GM18505 (cell line): ENCODE data around the gene RAPGEF2.
"Not testable (repeated sequence)": the region's sequence is repeated elsewhere in the genome, so short reads cannot be mapped to it uniquely, and the experiment has no call there.

ENCODE experiments used
- ATAC-seq: cut with Tn5 transposase; IDR thresholded peaks from one replicate; pipeline ENCODE4 v1.9.1; 2021; ENCODE audit not compliant: unreplicated experiment
- POLR2A ChIP-seq: IDR thresholded peaks from 4 replicates; pipeline ENCODE4 v1.6.1; 2011; ENCODE audit warnings: borderline replicate concordance; ENCODE audit not compliant: insufficient read depth, insufficient read length; ENCODE audit errors: extremely low read depth

Gene RAPGEF2

GRCh38 chr4:159248384-159249178 lies 145.7 kb downstream of the RAPGEF2 start:
- ATAC-seq: no peak
- TF ChIP-seq POLR2A: no peak

DNA sequence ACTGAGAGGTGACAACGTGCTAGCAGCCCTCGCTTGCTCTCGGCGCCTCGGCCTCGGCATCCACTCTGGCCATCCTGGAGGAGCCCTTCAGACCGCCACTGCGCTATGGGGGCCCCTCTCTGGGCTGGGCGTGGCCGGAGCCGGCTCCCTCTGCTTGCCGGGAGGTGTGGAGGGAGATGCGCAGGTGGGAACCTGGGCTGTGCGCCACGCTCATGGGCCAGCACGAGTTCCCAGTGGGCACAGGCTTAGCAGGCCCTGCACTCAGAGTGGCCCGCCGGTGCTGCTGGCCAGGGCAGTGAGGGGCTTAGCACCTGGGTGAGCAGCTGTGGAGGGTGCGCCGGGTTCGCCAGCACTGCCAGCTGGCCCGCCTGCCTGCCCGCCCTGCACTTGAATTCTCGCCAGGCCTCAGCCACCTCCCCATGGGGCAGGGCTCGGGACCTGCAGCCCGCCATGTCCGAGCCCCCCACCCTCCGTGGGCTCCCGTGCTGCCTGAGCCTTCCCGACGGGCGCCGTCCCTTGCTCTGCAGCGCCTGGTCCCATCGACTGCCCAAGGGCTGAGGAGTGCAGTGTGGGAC lies 148.0 kb downstream of the RAPGEF2 start:
- TF ChIP-seq POLR2A: no peak
- ATAC-seq: no peak

- not testable (repeated sequence) for ATAC-seq
Measured at GRCh38 chr4:159251580-159251979, 148.7 kb downstream of the RAPGEF2 start.

GRCh38 chr4:159252491-159252890 lies 149.6 kb downstream of the RAPGEF2 start:
- ATAC-seq: no peak
- TF ChIP-seq POLR2A: no peak

- ATAC-seq: no peak
- no peak for TF ChIP-seq POLR2A
Measured at GRCh38 chr4:159256037-159256436, 153.2 kb downstream of the RAPGEF2 start.

DNA sequence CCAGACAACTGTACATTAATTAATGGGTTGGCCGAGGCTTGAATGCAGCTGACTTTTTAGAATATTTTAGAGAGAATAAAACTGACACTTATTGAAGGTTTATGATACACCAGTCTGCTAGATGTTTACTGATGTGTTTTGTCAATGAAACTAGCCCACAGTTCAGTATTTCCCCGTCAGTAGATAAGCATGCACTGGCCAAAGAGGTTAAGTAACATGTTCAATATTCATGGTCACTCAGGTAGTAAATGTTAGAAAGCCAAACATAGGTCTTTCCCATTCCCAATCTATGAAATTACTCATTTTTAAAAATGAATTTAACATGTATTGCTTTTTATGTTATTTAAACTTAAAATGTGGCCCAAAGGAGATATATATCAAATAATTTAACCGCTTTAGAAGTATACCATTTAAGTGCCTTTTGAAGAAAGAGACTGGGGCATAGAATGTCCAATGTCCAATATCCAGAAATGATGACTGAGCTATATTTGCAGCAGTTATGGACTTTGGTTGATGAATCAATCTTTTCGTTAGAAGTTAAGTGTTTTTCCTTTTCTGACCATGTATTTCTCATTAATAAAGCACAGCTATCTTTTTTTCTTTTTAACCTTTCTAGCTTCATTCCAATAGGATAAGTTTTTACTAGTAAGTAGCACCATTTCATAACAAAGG lies 156.1 kb downstream of the RAPGEF2 start:
- ATAC-seq: no peak
- no peak for TF ChIP-seq POLR2A

DNA sequence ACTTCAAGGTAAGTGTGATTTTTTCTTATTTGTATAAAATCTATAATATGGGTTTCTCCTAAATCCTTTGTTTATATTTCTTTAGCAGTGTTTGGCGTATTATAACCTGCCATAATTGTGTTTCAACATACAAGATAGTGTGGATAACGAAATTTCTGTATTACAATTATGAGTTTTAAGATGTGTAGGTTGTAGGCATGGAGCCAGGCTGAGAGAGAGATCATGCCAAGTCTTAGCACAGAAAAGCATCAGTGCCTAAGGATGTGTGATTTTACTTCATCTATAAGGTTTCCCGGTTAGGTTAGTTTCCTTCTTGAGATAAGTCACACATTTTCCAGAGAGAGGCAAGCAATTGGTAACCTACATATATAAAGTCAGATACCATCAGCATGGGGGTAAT lies 161.2 kb downstream of the RAPGEF2 start:
- no peak for ATAC-seq
- no peak for TF ChIP-seq POLR2A

GRCh38 chr4:159266981-159267868 lies 164.3 kb downstream of the RAPGEF2 start:
- no peak for ATAC-seq
- no peak for TF ChIP-seq POLR2A

DNA sequence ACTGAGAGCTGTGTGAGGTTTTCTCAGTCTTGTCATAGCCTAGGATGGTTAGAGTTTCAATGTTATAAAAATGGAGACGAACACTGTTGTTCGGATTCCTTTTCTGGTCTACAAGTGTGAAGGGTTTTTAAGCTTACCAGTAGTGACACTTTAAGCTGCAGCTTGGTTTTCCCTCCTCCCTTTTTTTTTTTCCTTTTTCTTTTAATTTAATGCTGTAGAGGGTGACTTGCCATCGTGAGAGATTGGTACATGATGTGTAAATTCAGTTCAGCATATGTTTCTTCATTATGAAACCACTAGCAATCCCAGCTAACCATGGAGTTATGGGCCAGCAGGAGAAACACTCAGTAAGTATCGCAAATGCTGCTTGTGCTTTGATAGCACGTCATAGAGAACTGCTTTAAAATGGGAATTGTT lies 165.0 kb downstream of the RAPGEF2 start:
- TF ChIP-seq POLR2A: no peak
- ATAC-seq: no peak

- no peak for ATAC-seq
- no peak for TF ChIP-seq POLR2A
Measured at GRCh38 chr4:159268607-159269006, 165.7 kb downstream of the RAPGEF2 start.

- no peak for ATAC-seq
- no peak for TF ChIP-seq POLR2A
Measured at GRCh38 chr4:159269116-159269515, 166.2 kb downstream of the RAPGEF2 start.

- TF ChIP-seq POLR2A: no peak
Measured at GRCh38 chr4:159269956-159270355, 167.1 kb downstream of the RAPGEF2 start.

GRCh38 chr4:159271856-159272255 lies 169.0 kb downstream of the RAPGEF2 start:
- ATAC-seq: no peak

More at GRCh38 chr4:159269956-159270355, 167.1 kb downstream of the RAPGEF2 start:
- no peak for ATAC-seq

More at GRCh38 chr4:159271856-159272255, 169.0 kb downstream of the RAPGEF2 start:
- TF ChIP-seq POLR2A: no peak
